Activated naive CD4-positive, alpha-beta T cell treated with anti-CD3 and anti-CD28 coated beads for 36 hours (primary cell): ENCODE data around the gene TMEM115. TPM values are rescaled to one million over a fixed set of nuclear protein-coding genes. Genes with fewer than 3 reads are reported as not detected.

Experiments
- CTCF ChIA-PET: fragments of 350-600 bp; sonication (Branson Sonifier 250); formaldehyde crosslinking; loops from one replicate; lab custom pipeline; 2021; ENCODE audit warnings: antibody characterized with exemption; lab: Charles Lee
- DNase-seq: peaks from one replicate; pipeline ENCODE4 v3.0.0-alpha.2; 2020
- H3K27ac Mint-ChIP-seq: one replicate; pipeline ENCODE4 v1.8.0; 2021; ENCODE audit warnings: mild to moderate bottlenecking, mixed read lengths
- H3K27me3 Mint-ChIP-seq: one replicate; pipeline ENCODE4 v1.8.0; 2021; ENCODE audit warnings: low read depth, mixed read lengths
- H3K36me3 Mint-ChIP-seq: one replicate; pipeline ENCODE4 v1.8.0; 2021; ENCODE audit warnings: low read depth, mixed read lengths
- H3K4me1 Mint-ChIP-seq: one replicate; pipeline ENCODE4 v1.8.0; 2021; ENCODE audit warnings: low read depth, mixed read lengths
- H3K4me3 Mint-ChIP-seq: one replicate; pipeline ENCODE4 v1.8.0; 2021; ENCODE audit warnings: mild to moderate bottlenecking, moderate library complexity, mixed read lengths
- H3K9me3 Mint-ChIP-seq: one replicate; pipeline ENCODE4 v1.8.0; 2021; ENCODE audit warnings: mixed read lengths
- intact Hi-C: fragments of 100-400 bp; cut with micrococcal nuclease; formaldehyde crosslinking; loops from one replicate; pipeline ENCODE4 v1.15.1; 2023
- total RNA-seq, 2 experiments: library from RNA; stranded (reverse); gene quantifications; one replicate each; pipeline ENCODE4 v1.2.3, GENCODE V29; 2021

The TMEM115 gene
- total RNA-seq, 2 experiments from 2014 or later: 10.6 to 11.1 TPM

- Mint-ChIP-seq H3K9me3 (no peaks in the 10 kb centered on the region), H3K27me3 (no peaks in the 10 kb centered on the region), H3K36me3 (peaks cover 18% of the 10 kb centered on the region), H3K4me1 (peaks cover 48% of the 10 kb centered on the region), H3K4me3 (no peak overlapping the region), H3K27ac (no peak overlapping the region)
- DNase-seq: no peak
- CTCF ChIA-PET: interaction anchor here (1.5 to 1.6 kb wide), 2 partner anchors 11 to 185 kb away, joined by 4 to 6 read pairs; partner anchors contain the start of gene ZMYND10
- intact Hi-C loops: loop anchor here (10.0 kb wide), 1 partner anchor 1028 kb away; the partner anchor contains the start of gene MANF
Observed at GRCh38 chr3:50356553-50356952, 2.8 kb downstream of the TMEM115 start.

DNA sequence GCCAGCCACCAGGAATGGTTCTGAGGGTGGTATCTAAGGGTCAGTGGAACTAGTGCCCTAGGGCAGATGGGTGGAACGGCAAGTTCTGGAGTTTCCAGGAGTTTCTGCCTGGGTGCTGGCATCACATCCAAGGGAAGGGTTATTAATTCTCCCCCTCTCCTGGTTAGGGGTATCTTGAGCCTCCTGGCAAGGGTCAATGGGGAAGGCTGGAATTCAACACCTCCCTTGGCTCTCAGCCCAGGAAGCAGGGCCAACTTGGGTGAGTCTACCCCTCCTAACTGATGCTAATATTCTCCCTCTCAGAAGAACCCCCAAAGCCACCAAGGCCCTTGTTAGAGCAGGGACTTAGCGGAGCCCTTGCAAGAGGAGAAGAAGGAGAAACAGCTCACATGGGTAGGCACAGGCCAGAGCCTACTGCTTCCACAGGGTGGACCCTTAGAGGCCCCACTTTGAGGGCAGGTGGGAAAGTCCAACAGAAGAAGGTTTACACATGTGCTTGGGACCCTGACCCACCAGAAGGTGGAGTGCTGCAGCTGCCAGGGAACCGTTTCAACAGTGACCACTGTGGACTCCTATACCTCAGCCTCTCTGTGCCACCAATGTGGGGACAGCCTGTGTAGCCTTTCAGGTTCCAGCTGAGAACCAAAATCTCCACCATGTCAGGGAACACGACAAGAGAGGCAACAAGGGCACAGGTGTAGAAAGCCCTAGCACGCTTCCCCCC lies 3.3 kb downstream of the TMEM115 start:
- no peak overlapping the region for H3K4me3 Mint-ChIP-seq
- DNase-seq: no peak
- H3K9me3 Mint-ChIP-seq: no peaks in the 10 kb centered on the region
- peak overlapping the region; percentile 13 for H3K27ac Mint-ChIP-seq
- CTCF ChIA-PET: interaction anchor here (1.5 to 1.6 kb wide), 2 partner anchors 11 to 186 kb away, joined by 4 to 6 read pairs; partner anchors contain the start of gene ZMYND10
- H3K36me3 Mint-ChIP-seq: peaks cover 18% of the 10 kb centered on the region
- peaks cover 54% of the 10 kb centered on the region for H3K4me1 Mint-ChIP-seq
- no peaks in the 10 kb centered on the region for H3K27me3 Mint-ChIP-seq
- intact Hi-C loops: loop anchor here (10.0 kb wide), 1 partner anchor 1029 kb away; the partner anchor contains the start of gene MANF

- Mint-ChIP-seq H3K4me3 (no peak overlapping the region), H3K27me3 (no peaks in the 10 kb centered on the region), H3K27ac (no peak overlapping the region), H3K4me1 (peaks cover 56% of the 10 kb centered on the region), H3K9me3 (no peaks in the 10 kb centered on the region), H3K36me3 (peaks cover 18% of the 10 kb centered on the region)
- CTCF ChIA-PET: interaction anchor here (1.2 kb wide), 1 partner anchor 30 kb away, joined by 3 read pairs; no protein-coding TSS in a partner anchor
- intact Hi-C loops: loop anchor here (10.0 kb wide), 1 partner anchor 1030 kb away; the partner anchor contains the start of gene MANF
- DNase-seq: no peak
Observed at GRCh38 chr3:50354850-50355249, 4.5 kb downstream of the TMEM115 start.

DNA sequence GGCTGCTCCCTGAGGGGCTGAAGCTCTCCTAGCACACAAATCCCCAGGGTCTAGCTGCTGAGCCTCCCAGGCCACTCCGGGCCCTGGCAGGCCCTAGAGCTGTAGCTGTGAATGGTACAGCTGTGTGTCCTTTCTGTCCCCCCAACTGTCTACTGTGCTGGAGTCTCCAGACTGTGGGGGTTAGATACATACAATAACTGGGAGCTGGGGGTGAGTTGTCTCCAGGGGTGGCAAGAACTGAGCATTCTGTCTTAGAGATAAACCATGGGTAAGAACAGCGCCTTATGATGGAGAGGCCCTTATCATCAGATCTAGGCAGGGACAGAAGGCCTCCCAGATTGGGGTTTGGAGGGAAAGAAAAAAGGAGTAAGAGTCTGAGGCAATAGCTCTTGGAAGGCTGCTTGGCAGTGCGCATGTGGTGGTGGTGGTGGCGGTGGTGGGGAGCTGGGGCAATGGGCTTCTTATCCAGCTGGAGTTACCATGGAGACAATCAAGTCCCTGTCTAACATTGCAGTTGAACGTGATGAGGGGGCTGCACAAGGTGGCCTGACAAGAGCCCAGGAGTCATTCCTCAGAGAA lies 5.0 kb downstream of the TMEM115 start:
- no peak overlapping the region for H3K4me3 Mint-ChIP-seq

GRCh38 chr3:50353245-50354004 lies 5.9 kb downstream of the TMEM115 start:
- no peak for DNase-seq
- Mint-ChIP-seq H3K4me3 (no peak overlapping the region), H3K4me1 (peaks cover 63% of the 10 kb centered on the region), H3K9me3 (no peaks in the 10 kb centered on the region), H3K27ac (no peak overlapping the region), H3K27me3 (no peaks in the 10 kb centered on the region), H3K36me3 (peaks cover 18% of the 10 kb centered on the region)
- CTCF ChIA-PET: interaction anchor here (0.9 to 1.6 kb wide), 7 partner anchors 8 to 196 kb away, joined by 3 to 5 read pairs (median 3); no protein-coding TSS in a partner anchor
- intact Hi-C loops: loop anchor here (10.0 kb wide), 1 partner anchor 1031 kb away; the partner anchor contains the start of gene MANF

More for the DNA sequence above, 5.0 kb downstream of the TMEM115 start:
- no peak overlapping the region for H3K27ac Mint-ChIP-seq
- CTCF ChIA-PET: interaction anchor here (1.2 to 1.5 kb wide), 4 partner anchors 10 to 195 kb away, joined by 3 to 5 read pairs (median 3); no protein-coding TSS in a partner anchor
- DNase-seq: no peak
- intact Hi-C loops: loop anchor here (10.0 kb wide), 1 partner anchor 1031 kb away; the partner anchor contains the start of gene MANF
- H3K27me3 Mint-ChIP-seq: no peaks in the 10 kb centered on the region
- H3K9me3 Mint-ChIP-seq: no peaks in the 10 kb centered on the region
- peaks cover 17% of the 10 kb centered on the region for H3K36me3 Mint-ChIP-seq
- peaks cover 56% of the 10 kb centered on the region for H3K4me1 Mint-ChIP-seq

DNA sequence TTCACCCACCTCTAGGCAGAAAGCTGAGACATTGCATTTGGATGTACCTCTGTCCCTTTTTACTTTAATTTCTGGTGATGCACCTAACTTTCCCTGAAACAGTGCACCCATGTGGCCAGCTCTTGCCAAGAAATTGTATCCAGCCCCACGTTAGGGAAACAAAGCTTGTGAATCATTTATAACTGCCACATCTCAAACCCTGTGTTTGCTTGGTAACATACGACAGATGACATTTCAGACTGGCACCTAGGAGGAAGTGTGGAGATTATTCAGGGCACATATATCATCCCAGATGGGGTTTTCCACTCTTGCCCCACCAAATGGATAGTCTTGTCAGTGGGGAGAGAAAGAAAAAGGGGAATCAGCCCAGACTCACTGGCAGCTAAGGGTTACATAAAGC lies 6.5 kb downstream of the TMEM115 start:
- CTCF ChIA-PET: interaction anchor here (0.9 to 1.6 kb wide), 5 partner anchors 8 to 190 kb away, joined by 3 to 4 read pairs (median 3); no protein-coding TSS in a partner anchor
- no peaks in the 10 kb centered on the region for H3K27me3 Mint-ChIP-seq
- peaks cover 16% of the 10 kb centered on the region for H3K36me3 Mint-ChIP-seq
- intact Hi-C loops: loop anchor here (10.0 kb wide), 1 partner anchor 1032 kb away; the partner anchor contains the start of gene MANF
- no peaks in the 10 kb centered on the region for H3K9me3 Mint-ChIP-seq
- peaks cover 63% of the 10 kb centered on the region for H3K4me1 Mint-ChIP-seq
- peak; percentile 24 for DNase-seq
- no peak overlapping the region for H3K27ac Mint-ChIP-seq
- H3K4me3 Mint-ChIP-seq: no peak overlapping the region

DNA sequence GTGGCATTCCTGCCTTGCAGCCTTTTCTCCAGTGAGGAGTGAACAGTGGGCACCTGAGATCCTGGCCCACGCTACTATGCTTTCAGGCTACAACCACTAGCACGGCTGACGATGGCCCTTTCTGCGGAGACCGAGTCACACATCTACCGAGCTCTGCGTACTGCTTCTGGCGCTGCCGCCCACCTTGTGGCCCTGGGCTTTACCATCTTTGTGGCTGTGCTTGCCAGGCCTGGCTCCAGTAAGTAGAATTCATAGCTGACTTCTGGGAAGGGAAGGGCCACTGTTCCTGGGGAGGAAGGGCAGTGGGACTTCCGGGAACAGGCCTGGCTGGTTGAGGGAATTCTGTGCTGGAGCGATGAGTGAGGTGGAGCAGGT lies 8.0 kb downstream of the TMEM115 start:
- Mint-ChIP-seq H3K9me3 (no peaks in the 10 kb centered on the region), H3K36me3 (peaks cover 14% of the 10 kb centered on the region), H3K27ac (peak overlapping the region; percentile 97), H3K4me1 (peaks cover 61% of the 10 kb centered on the region), H3K27me3 (no peaks in the 10 kb centered on the region), H3K4me3 (peak overlapping the region; percentile 97)
- peak; percentile 19 for DNase-seq
- intact Hi-C loops: loop anchor here (1.0 to 10.0 kb wide), 4 partner anchors 8 to 1033 kb away; partner anchors contain the start of genes HEMK1, HYAL3, MANF and NAA80
- CTCF ChIA-PET: interaction anchor here (3.4 kb wide), 1 partner anchor 14 kb away, joined by 14 read pairs; no protein-coding TSS in a partner anchor

DNA sequence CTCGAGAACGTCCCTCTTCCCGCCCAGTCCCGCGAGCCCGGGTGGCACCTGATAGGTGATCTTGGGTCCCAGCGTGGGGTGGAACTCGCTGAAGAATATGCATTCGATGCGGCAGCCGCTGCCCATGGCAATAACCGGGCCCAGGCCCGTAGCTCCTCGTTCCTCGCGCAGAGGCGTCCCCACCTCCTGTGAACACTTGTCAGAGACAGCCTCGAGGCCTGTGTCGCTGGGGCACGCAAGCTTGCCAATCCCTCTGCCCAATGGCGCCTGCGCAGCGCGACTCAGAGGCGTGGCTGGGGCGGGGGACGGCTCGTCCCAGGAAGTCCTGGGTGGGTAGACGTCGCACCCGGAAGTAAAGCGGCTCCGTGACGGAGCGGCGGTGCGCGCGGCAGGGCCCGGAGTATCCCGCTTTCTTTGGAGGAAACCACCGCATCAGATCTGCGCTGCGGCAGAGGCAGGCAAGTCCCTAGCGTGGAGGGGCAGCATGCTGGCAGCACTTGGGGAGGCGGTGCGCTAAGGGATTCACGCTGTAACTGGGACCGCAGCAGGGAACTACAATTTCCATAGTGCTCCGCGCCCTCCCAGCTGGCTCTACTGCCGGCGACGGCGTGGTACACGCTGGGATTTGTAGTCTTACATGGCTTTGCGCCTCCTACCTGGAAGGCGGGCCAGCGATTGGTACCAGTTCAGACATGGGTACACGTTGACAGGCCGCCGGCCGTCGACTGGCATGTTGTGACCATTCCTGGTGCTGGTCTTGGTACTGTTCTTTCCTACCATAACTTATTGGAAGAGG lies 8.6 kb downstream of the TMEM115 start, which contains the start of the genes CYB561D2 and NPRL2:
Gene CYB561D2, plus strand, starts transcription at position 336 of the 796 bp plus-strand sequence. CDS start 572 bp downstream, outside the sequence.
Gene NPRL2, minus strand, starts transcription at position 249 of the 796 bp plus-strand sequence. Its CDS starts 123 bp downstream, at position 126.
- Mint-ChIP-seq H3K4me1 (peaks cover 59% of the 10 kb centered on the region), H3K9me3 (no peaks in the 10 kb centered on the region), H3K4me3 (peak within 1 kb of the TSS; percentile 97), H3K27ac (peak within 1 kb of the TSS; percentile 97), H3K36me3 (peaks cover 14% of the 10 kb centered on the region), H3K27me3 (no peaks in the 10 kb centered on the region)
- DNase-seq: peak; percentile 99
- intact Hi-C loops: loop anchor here (1.0 to 10.0 kb wide), 7 partner anchors 9 to 1034 kb away; partner anchors contain the start of genes HEMK1, HYAL3, IFRD2 and MANF
- CTCF ChIA-PET: interaction anchor here (0.8 to 4.1 kb wide), 5 partner anchors 10 to 226 kb away, joined by 3 to 29 read pairs (median 6); partner anchors contain the start of gene RASSF1

DNA sequence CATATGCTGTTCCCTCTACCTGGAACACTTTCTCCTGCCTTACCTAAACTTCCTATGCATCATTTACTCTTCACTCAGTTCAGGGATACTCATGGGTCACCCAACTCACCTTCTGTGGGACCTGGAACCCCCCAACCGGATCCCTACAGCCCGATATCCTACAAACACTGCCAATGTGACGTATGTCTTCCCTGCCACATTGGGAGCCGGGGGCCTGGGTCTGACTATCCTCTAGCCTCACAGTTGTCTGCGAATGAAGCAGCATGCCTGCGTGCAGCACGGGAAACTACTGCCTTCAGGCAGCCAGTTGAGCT lies 9.2 kb downstream of the TMEM115 start:
- CTCF ChIA-PET: interaction anchor here (0.8 to 4.1 kb wide), 5 partner anchors 9 to 226 kb away, joined by 3 to 29 read pairs (median 6); partner anchors contain the start of gene RASSF1
- Mint-ChIP-seq H3K4me3 (peak overlapping the region; percentile 97), H3K36me3 (peaks cover 14% of the 10 kb centered on the region), H3K27me3 (no peaks in the 10 kb centered on the region), H3K9me3 (no peaks in the 10 kb centered on the region), H3K4me1 (peaks cover 58% of the 10 kb centered on the region), H3K27ac (peak overlapping the region; percentile 97)
- intact Hi-C loops: loop anchor here (1.0 to 10.0 kb wide), 5 partner anchors 13 to 1035 kb away; partner anchors contain the start of genes HEMK1, IFRD2 and MANF
- DNase-seq: no peak

GRCh38 chr3:50347187-50347813 lies 12.0 kb downstream of the TMEM115 start:
- intact Hi-C loops: loop anchor here (1.0 kb wide), 1 partner anchor 195 kb away; no protein-coding TSS in a partner anchor
- Mint-ChIP-seq H3K4me1 (peaks cover 62% of the 10 kb centered on the region), H3K36me3 (peaks cover 10% of the 10 kb centered on the region), H3K27ac (peak overlapping the region; percentile 59), H3K27me3 (no peaks in the 10 kb centered on the region), H3K4me3 (no peak overlapping the region), H3K9me3 (no peaks in the 10 kb centered on the region)
- CTCF ChIA-PET: interaction anchor here (0.6 to 4.1 kb wide), 15 partner anchors 9 to 269 kb away, joined by 3 to 29 read pairs (median 4); partner anchors contain the start of genes HYAL3 and NAA80
- DNase-seq: peak; percentile 84
